Measurements from ENCODE around the gene CYP8B1. TPM values are rescaled to one million over a fixed set of nuclear protein-coding genes. Genes with fewer than 3 reads are reported as not detected.

Gene CYP8B1
- total RNA-seq, 1 experiment from 2014 or later, result not detected

DNA sequence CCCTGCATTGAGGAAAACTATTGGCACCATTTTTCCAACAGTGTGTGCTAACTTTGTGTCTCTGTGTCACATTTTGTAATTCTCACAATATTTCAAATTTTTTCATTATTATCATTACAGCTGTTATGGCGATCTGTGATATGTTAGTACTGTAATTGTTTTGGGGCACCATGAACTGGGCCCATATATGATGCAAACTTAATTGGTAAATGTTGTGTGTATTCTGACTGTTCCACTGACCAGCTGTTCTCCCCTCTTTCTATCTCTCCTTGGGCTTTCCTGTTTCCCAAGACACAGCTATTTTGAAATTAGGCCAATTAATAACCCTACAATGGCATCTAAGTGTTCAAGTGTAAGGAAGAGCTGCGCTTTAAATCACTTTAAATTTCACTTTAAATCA, 2.2 kb upstream of the CYP8B1 start:
- DNase-seq, result no peak
- Mint-ChIP-seq H3K36me3 (ENCODE audit: insufficient read depth, unreplicated experiment) (peaks cover 15% of the 10 kb centered on the region), H3K27ac (ENCODE audit: unreplicated experiment) (no peak overlapping the region), H3K4me1 (ENCODE audit: low read depth, unreplicated experiment) (peaks cover 7% of the 10 kb centered on the region), H3K9me3 (ENCODE audit: low read depth, unreplicated experiment) (no peaks in the 10 kb centered on the region), H3K27me3 (ENCODE audit: unreplicated experiment) (peaks cover 65% of the 10 kb centered on the region), H3K4me3 (ENCODE audit: low read depth, unreplicated experiment) (no peak overlapping the region)
- TF ChIP-seq, protein P1, sequence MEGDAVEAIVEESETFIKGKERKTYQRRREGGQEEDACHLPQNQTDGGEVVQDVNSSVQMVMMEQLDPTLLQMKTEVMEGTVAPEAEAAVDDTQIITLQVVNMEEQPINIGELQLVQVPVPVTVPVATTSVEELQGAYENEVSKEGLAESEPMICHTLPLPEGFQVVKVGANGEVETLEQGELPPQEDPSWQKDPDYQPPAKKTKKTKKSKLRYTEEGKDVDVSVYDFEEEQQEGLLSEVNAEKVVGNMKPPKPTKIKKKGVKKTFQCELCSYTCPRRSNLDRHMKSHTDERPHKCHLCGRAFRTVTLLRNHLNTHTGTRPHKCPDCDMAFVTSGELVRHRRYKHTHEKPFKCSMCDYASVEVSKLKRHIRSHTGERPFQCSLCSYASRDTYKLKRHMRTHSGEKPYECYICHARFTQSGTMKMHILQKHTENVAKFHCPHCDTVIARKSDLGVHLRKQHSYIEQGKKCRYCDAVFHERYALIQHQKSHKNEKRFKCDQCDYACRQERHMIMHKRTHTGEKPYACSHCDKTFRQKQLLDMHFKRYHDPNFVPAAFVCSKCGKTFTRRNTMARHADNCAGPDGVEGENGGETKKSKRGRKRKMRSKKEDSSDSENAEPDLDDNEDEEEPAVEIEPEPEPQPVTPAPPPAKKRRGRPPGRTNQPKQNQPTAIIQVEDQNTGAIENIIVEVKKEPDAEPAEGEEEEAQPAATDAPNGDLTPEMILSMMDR (IDR thresholded peaks at IDR 0.05; ENCODE audit: unreplicated experiment), result no peak
- BruUV-seq (replicated peaks), result no TSS peak
- intact Hi-C loops (cut with micrococcal nuclease; ENCODE audit: unreplicated experiment), result no loop called here
- CTCF ChIA-PET, result no interaction called here

DNA sequence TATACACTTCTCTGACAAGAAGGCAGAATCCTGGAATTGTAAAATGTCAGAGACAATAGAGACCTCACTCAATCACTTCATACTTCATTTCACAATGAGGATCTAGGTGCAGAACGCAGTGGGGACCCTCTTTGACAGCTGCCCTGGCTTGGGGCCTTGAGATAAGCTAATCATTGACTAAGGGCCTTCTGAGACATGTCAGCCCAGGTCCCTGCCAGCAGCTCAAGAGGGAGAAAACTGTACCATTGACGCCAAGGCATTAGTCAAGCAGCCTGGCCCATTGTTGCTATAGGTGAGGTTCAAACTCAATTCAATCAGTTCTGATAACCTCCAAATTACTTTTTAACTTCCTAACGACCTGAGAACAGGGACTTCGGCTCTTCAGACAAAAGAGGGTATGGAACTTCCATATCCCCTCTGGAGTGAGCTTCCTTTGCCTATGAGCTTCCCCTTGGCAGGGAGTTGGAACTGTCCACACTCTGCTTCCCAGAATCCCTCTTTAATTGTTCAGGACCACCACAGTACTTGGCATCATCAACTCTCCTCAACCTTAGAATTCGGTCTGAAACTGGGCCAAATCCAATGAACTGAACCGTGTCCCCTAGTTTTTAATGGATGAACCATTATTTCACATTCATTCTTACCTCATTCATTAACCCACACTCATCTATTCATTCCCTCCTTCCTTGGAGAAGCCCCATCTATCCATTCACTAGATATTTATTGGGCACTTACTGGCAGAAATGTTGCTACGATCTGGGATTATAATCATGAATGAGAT, 1.5 kb upstream of the CYP8B1 start:
- intact Hi-C loops (cut with micrococcal nuclease; ENCODE audit: unreplicated experiment), result no loop called here
- no peaks in the 10 kb centered on the region for H3K9me3 Mint-ChIP-seq (ENCODE audit: low read depth, unreplicated experiment)
- peaks cover 7% of the 10 kb centered on the region for H3K4me1 Mint-ChIP-seq (ENCODE audit: low read depth, unreplicated experiment)
- peaks cover 15% of the 10 kb centered on the region for H3K36me3 Mint-ChIP-seq (ENCODE audit: insufficient read depth, unreplicated experiment)
- no peak overlapping the region for H3K27ac Mint-ChIP-seq (ENCODE audit: unreplicated experiment)
- no TSS peak for BruUV-seq (replicated peaks)
- H3K4me3 Mint-ChIP-seq (ENCODE audit: low read depth, unreplicated experiment), result no peak overlapping the region
- CTCF ChIA-PET, result no interaction called here
- peaks cover 72% of the 10 kb centered on the region for H3K27me3 Mint-ChIP-seq (ENCODE audit: unreplicated experiment)
- TF ChIP-seq, protein P1 (IDR thresholded peaks at IDR 0.05; ENCODE audit: unreplicated experiment), result no peak
- no peak for DNase-seq

DNA sequence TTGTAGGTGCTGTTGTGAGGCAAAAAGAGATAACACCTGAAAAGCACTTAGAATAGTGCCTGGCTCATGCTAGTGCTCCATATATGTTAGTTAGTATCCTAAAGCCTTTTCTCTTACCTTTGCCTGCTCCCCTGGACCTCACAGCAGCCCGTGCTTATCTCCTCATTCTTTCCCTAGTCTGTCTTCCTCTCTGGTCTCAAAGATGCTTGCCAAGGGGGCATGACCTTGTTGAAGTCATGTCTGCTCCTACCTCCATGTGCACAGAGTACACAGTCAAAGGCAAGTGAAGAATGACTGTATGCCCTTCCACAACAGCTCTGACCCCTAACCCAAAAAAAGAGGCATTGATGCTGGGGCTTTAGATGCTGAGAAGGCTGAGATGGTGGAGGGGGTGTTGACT, 722 bp upstream of the CYP8B1 start:
- CTCF ChIA-PET, result no interaction called here
- intact Hi-C loops (cut with micrococcal nuclease; ENCODE audit: unreplicated experiment), result no loop called here
- Mint-ChIP-seq H3K36me3 (ENCODE audit: insufficient read depth, unreplicated experiment) (peaks cover 15% of the 10 kb centered on the region), H3K27ac (ENCODE audit: unreplicated experiment) (no peak overlapping the region), H3K4me1 (ENCODE audit: low read depth, unreplicated experiment) (peaks cover 6% of the 10 kb centered on the region), H3K27me3 (ENCODE audit: unreplicated experiment) (peaks cover 80% of the 10 kb centered on the region), H3K9me3 (ENCODE audit: low read depth, unreplicated experiment) (no peaks in the 10 kb centered on the region), H3K4me3 (ENCODE audit: low read depth, unreplicated experiment) (no peak overlapping the region)
- BruUV-seq (replicated peaks), result no TSS peak
- DNase-seq, result no peak
- TF ChIP-seq, protein P1 (IDR thresholded peaks at IDR 0.05; ENCODE audit: unreplicated experiment), result no peak

DNA sequence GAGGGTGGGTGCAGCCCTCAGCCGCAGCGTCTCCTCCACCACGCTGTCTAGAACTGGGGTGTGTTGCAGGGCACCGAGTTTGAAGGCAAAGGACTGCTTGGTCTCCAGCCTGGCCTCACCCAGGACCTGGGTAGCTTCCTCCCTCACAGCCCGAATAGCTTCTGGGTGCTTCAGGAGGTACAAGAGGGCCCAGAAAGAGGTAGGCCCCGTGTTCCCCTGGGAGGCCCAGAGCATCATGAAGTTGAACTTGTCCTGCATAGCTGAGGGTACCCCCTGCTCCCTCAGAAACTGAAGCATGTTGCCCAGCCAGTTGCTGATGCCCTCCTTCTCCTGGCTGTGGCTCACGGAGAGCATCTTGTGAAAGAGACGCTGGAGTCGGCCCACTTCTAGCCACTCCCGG, 930 bp downstream of the CYP8B1 start:
- CTCF ChIA-PET, result no interaction called here
- Mint-ChIP-seq H3K9me3 (ENCODE audit: low read depth, unreplicated experiment) (no peaks in the 10 kb centered on the region), H3K27ac (ENCODE audit: unreplicated experiment) (no peak overlapping the region), H3K36me3 (ENCODE audit: insufficient read depth, unreplicated experiment) (no peaks in the 10 kb centered on the region), H3K27me3 (ENCODE audit: unreplicated experiment) (peaks cover 88% of the 10 kb centered on the region), H3K4me3 (ENCODE audit: low read depth, unreplicated experiment) (no peak overlapping the region), H3K4me1 (ENCODE audit: low read depth, unreplicated experiment) (no peaks in the 10 kb centered on the region)
- no TSS peak for BruUV-seq (replicated peaks)
- intact Hi-C loops (cut with micrococcal nuclease; ENCODE audit: unreplicated experiment), result no loop called here
- no peak for DNase-seq
- TF ChIP-seq, protein P1 (IDR thresholded peaks at IDR 0.05; ENCODE audit: unreplicated experiment), result no peak
